GM20000 (cell line): Measurements from ENCODE around the gene KRT16.

Experiments used
- DNase-seq: peaks from one replicate; pipeline ENCODE4 v3.0.0; 2012; ENCODE audit warnings: low spot score
- TF ChIP-seq, protein P1 (sequence below): IDR thresholded peaks from 2 replicates; pipeline ENCODE4 v1.5.1; 2012; ENCODE audit warnings: mild to moderate bottlenecking, control low read depth; ENCODE audit errors: extremely low read depth, missing control alignments

The KRT16 gene

GRCh38 chr17:41567317-41567716 is 45.2 kb downstream of the KRT16 start:
- no peak for DNase-seq
- TF ChIP-seq, protein P1, sequence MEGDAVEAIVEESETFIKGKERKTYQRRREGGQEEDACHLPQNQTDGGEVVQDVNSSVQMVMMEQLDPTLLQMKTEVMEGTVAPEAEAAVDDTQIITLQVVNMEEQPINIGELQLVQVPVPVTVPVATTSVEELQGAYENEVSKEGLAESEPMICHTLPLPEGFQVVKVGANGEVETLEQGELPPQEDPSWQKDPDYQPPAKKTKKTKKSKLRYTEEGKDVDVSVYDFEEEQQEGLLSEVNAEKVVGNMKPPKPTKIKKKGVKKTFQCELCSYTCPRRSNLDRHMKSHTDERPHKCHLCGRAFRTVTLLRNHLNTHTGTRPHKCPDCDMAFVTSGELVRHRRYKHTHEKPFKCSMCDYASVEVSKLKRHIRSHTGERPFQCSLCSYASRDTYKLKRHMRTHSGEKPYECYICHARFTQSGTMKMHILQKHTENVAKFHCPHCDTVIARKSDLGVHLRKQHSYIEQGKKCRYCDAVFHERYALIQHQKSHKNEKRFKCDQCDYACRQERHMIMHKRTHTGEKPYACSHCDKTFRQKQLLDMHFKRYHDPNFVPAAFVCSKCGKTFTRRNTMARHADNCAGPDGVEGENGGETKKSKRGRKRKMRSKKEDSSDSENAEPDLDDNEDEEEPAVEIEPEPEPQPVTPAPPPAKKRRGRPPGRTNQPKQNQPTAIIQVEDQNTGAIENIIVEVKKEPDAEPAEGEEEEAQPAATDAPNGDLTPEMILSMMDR, result no peak

DNA sequence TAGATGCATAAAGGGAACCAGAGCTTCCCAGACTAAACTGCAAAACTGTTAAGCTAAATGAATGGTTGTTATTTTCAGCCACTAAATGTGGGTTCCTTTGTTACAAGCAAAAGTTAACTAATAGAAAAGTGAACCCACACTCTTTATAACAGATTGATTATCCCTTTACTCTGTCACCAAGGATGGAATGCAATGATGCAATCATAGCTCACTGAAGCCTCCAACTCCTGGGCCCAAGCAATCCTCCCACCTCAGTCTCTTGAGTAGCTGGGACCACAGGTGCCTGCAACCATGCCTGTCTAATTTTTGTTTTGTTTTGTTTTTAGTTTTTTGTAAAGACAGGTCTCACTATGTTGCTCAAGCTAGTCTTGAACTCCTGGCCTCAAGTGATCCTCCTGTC is 47.2 kb downstream of the KRT16 start:
- TF ChIP-seq, protein P1, result no peak
- no peak for DNase-seq

DNA sequence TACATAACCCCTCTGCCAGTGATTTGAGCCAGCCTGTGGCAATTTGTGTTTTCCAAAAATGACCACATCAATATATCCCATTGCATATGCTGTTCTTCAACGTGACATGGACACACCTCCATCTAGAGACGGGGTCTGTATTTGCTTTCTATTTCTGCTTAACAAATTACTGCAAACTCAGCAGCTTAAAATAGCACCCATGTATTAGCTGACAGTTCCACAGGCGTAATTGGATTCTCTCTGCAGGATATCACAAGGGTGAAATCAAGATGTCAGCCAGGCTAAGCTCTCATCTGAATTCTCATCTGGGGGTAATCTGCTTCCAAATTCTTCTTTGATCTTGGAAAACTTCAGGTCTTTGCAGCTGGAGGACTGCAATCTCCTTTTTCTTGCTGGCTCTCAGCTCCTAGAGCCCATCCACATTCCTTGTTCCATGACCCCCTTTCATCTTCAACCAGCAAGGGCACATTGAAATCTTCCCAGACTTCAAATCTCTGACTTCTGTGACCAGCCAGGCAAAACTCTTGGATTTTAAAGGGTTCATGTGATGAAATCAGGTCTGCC is 48.9 kb downstream of the KRT16 start:
- DNase-seq, result no peak
- TF ChIP-seq, protein P1, result no peak

- TF ChIP-seq, protein P1, result no peak
- DNase-seq, result no peak
Measured at GRCh38 chr17:41561554-41561953, 51.0 kb downstream of the KRT16 start.
